Neuronal stem cell (in vitro differentiated cells): Measurements from ENCODE around the gene RNF215.

ENCODE experiments used
- DNase-seq: peaks from one replicate; pipeline ENCODE4 v3.0.0-alpha.2; 2013; ENCODE audit warnings: low spot score
- H2AFZ ChIP-seq: one replicate; pipeline ENCODE4 v1.6.1; 2013; ENCODE audit warnings: mild to moderate bottlenecking, low read length, inconsistent platforms
- H2AK5ac ChIP-seq: 2 replicates; pipeline ENCODE4 v1.6.1; 2013; ENCODE audit warnings: low read depth, mild to moderate bottlenecking, inconsistent platforms, low read length, moderate library complexity, mixed read lengths
- H2BK120ac ChIP-seq: 2 replicates; pipeline ENCODE4 v1.6.1; 2013; ENCODE audit warnings: low read depth, mild to moderate bottlenecking, inconsistent platforms, low read length, moderate library complexity, mixed read lengths
- H2BK12ac ChIP-seq: one replicate; pipeline ENCODE4 v1.6.1; 2013; ENCODE audit warnings: low read length, inconsistent platforms
- H2BK15ac ChIP-seq: 2 replicates; pipeline ENCODE4 v1.6.1; 2013; ENCODE audit warnings: mild to moderate bottlenecking, low read length, inconsistent platforms, mixed read lengths
- H2BK5ac ChIP-seq: one replicate; pipeline ENCODE4 v1.6.1; 2013; ENCODE audit warnings: inconsistent platforms, mild to moderate bottlenecking, low read length, moderate library complexity
- H3K14ac ChIP-seq: one replicate; pipeline ENCODE4 v1.6.1; 2013; ENCODE audit warnings: low read length, inconsistent platforms
- H3K18ac ChIP-seq: 2 replicates; pipeline ENCODE4 v1.6.1; 2013; ENCODE audit warnings: low read length, inconsistent platforms
- H3K23ac ChIP-seq: 2 replicates; pipeline ENCODE4 v1.6.1; 2013; ENCODE audit warnings: low read depth, mild to moderate bottlenecking, mixed read lengths, low read length, inconsistent platforms; ENCODE audit not compliant: poor library complexity
- H3K27ac ChIP-seq: replicated peaks from 3 replicates; pipeline ENCODE4 v1.5.1; 2013; ENCODE audit warnings: low read length, inconsistent platforms
- H3K27me3 ChIP-seq, 3 experiments: 2 replicates each; pipeline ENCODE4 v1.6.1; 2013; ENCODE audit warnings: low read length in 3 of 3, mild to moderate bottlenecking in 2 of 3, inconsistent platforms in 1 of 3, low read depth in 1 of 3, mixed read lengths in 1 of 3, moderate library complexity in 1 of 3; ENCODE audit not compliant: control insufficient read depth in 3 of 3, insufficient read depth in 3 of 3
- H3K36me3 ChIP-seq, 2 donors: replicated peaks in 1 of 2; 2 replicates each; pipeline ENCODE4 v1.6.1; 2013; ENCODE audit warnings: low read length in 2 of 2; ENCODE audit not compliant: control insufficient read depth in 2 of 2, insufficient read depth in 2 of 2
- H3K4ac ChIP-seq: 2 replicates; pipeline ENCODE4 v1.6.1; 2013; ENCODE audit warnings: inconsistent platforms, mild to moderate bottlenecking, low read length, moderate library complexity
- H3K4me1 ChIP-seq, 2 donors: 1 replicate in 1 of 2; 2 replicates in 1 of 2; pipeline ENCODE4 v1.6.1; 2013; ENCODE audit warnings: low read length in 2 of 2, low read depth in 1 of 2; ENCODE audit not compliant: control insufficient read depth in 2 of 2, insufficient read depth in 1 of 2
- H3K4me2 ChIP-seq: one replicate; pipeline ENCODE4 v1.6.1; 2013; ENCODE audit warnings: mild to moderate bottlenecking, low read length, inconsistent platforms; ENCODE audit not compliant: insufficient read depth, poor library complexity, severe bottlenecking
- H3K4me3 ChIP-seq, 2 donors: 2 replicates each; pipeline ENCODE4 v1.5.1; 2013; ENCODE audit warnings: low read length in 2 of 2, mild to moderate bottlenecking in 2 of 2, inconsistent platforms in 1 of 2, moderate library complexity in 1 of 2
- H3K79me1 ChIP-seq: one replicate; pipeline ENCODE4 v1.6.1; 2013; ENCODE audit warnings: low read depth, mild to moderate bottlenecking, inconsistent platforms, low read length, moderate library complexity
- H3K9ac ChIP-seq: one replicate; pipeline ENCODE4 v1.6.1; 2013; ENCODE audit warnings: mild to moderate bottlenecking, low read depth, low read length, inconsistent platforms; ENCODE audit not compliant: poor library complexity
- H3K9me3 ChIP-seq, 2 donors: replicated peaks in 1 of 2; 2 replicates each; pipeline versions ENCODE3 to v1.6.1; 2013; ENCODE audit warnings: low read length in 2 of 2, mild to moderate bottlenecking in 2 of 2, inconsistent platforms in 1 of 2, low read depth in 1 of 2, mixed read lengths in 1 of 2, moderate library complexity in 1 of 2; ENCODE audit not compliant: control insufficient read depth in 2 of 2, insufficient read depth in 1 of 2
- H4K8ac ChIP-seq: one replicate; pipeline ENCODE4 v1.6.1; 2013; ENCODE audit warnings: low read depth, mild to moderate bottlenecking, inconsistent platforms, low read length, moderate library complexity
- H4K91ac ChIP-seq: one replicate; pipeline ENCODE4 v1.6.1; 2013; ENCODE audit warnings: low read length, low read depth, mild to moderate bottlenecking, inconsistent platforms; ENCODE audit not compliant: poor library complexity
- WGBS, 2 donors: extraction: QIAGEN DNeasy Blood & Tissue Kit; methylation state at CpG; one replicate each; pipeline ENCODE4 v1.1.7; 2013; ENCODE audit warnings: missing lambda C conversion rate in 2 of 2, mixed read lengths in 1 of 2; ENCODE audit not compliant: insufficient read length in 2 of 2, insufficient replicate concordance in 1 of 2; ENCODE audit errors: extremely low coverage in 2 of 2; 5-methylcytosine and 5-hydroxymethylcytosine counted together

RNF215 gene

DNA sequence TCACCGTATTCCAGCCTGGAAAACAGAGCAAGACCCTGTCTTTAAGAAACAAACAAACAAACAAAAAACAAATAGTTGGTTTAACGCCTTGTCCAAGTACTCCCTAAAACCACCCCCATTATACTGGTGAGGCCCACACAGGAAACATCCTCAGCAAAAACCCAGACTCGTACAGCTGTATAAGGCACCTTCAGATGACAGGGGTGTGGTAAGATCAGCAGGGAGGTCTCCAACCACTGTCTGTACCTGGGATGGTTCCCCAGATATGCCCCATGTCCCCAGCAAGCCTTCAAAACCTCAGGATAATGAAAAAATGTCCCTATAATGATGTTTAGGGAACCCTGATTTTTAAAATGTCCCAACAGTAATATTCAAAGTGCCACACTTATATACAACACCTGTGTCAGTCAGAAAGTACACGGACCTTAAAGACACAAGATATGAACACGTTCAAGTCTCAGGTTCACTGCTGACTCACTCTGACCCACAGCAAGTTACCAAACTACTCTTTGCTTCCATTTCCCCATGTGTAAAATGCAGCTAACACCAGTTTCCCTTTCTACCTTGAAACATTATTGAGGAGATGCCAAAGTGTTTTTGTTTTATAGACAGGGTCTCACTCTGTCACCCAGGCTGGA, 39.8 kb downstream of the RNF215 start:
- no peak overlapping the region for H2AK5ac ChIP-seq
- H3K4ac ChIP-seq: no peak overlapping the region
- H3K27ac ChIP-seq: no peak overlapping the region
- peaks cover 62 to 99% of the 10 kb centered on the region in 2 donors for H3K36me3 ChIP-seq
- H4K8ac ChIP-seq: no peak overlapping the region
- H4K91ac ChIP-seq: no peak overlapping the region
- no peak overlapping the region for H2BK120ac ChIP-seq
- H2BK12ac ChIP-seq: no peak overlapping the region
- H3K9me3 ChIP-seq: no peaks in the 10 kb centered on the region
- no peaks in the 10 kb centered on the region for H3K4me1 ChIP-seq
- peaks cover 2% of the 10 kb centered on the region for H3K79me1 ChIP-seq
- no peak overlapping the region for H3K14ac ChIP-seq
- no peak overlapping the region for H3K23ac ChIP-seq
- H3K18ac ChIP-seq: no peak overlapping the region
- no peak for DNase-seq
- no peaks in the 10 kb centered on the region for H3K27me3 ChIP-seq
- H3K9ac ChIP-seq: no peak overlapping the region
- WGBS, 2 donors: no CpG with 5 or more reads among the region's 5 CpGs
- H3K4me2 ChIP-seq: no peak overlapping the region
- H3K4me3 ChIP-seq: no peak overlapping the region
- no peak overlapping the region for H2AFZ ChIP-seq
- H2BK15ac ChIP-seq: no peak overlapping the region
- H2BK5ac ChIP-seq: no peak overlapping the region

DNA sequence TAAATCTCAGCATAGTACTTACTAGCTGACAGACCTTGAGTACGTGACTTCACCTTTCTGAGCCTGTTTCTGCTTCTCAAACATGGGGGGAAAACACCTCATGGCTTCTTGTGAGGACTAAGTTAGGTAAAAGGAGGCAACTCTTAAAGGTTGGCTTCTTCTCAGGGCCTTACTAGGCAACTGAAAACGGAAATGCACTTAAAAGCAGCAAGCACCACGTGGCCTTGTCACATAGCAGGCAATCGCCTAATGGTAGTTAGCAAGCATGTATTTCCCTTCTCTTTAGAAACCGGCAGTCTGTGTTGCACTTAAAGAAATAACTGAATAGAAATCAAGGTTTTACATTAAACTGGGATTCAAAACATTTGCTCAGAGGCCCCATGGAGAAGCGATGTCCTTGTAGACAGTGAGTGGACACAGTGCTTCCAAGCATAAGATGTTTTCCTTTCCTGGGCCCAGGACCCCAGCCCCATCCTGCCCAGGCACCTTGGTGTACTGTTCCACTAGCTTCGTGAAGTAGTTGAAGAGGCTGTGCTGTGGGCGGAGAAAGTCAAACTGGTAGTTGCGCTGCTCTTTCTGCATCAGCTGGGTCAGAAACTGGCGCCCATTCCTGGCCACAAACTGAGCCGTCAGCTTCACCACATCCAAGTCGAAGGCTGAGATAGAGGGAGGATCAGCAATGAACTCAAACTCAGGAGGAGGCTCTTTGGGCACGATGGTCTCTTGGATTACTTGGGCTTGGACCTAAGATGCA, 42.6 kb downstream of the RNF215 start:
- no peak overlapping the region for H4K91ac ChIP-seq
- H2BK15ac ChIP-seq: no peak overlapping the region
- no peak overlapping the region for H3K14ac ChIP-seq
- H3K23ac ChIP-seq: no peak overlapping the region
- no peak for DNase-seq
- H3K27ac ChIP-seq: no peak overlapping the region
- H3K4ac ChIP-seq: no peak overlapping the region
- H3K4me1 ChIP-seq: no peaks in the 10 kb centered on the region
- H3K18ac ChIP-seq: no peak overlapping the region
- no peak overlapping the region for H2BK120ac ChIP-seq
- no peak overlapping the region for H2AFZ ChIP-seq
- no peak overlapping the region for H2BK12ac ChIP-seq
- H2AK5ac ChIP-seq: no peak overlapping the region
- WGBS, 2 donors: no CpG with 5 or more reads among the region's 13 CpGs
- peaks cover 75 to 99% of the 10 kb centered on the region in 2 donors for H3K36me3 ChIP-seq
- no peak overlapping the region for H2BK5ac ChIP-seq
- no peak overlapping the region for H4K8ac ChIP-seq
- peaks cover 2% of the 10 kb centered on the region for H3K79me1 ChIP-seq
- H3K9ac ChIP-seq: no peak overlapping the region
- no peak overlapping the region for H3K4me3 ChIP-seq
- no peak overlapping the region for H3K4me2 ChIP-seq
- H3K9me3 ChIP-seq: no peaks in the 10 kb centered on the region
- H3K27me3 ChIP-seq: no peaks in the 10 kb centered on the region

DNA sequence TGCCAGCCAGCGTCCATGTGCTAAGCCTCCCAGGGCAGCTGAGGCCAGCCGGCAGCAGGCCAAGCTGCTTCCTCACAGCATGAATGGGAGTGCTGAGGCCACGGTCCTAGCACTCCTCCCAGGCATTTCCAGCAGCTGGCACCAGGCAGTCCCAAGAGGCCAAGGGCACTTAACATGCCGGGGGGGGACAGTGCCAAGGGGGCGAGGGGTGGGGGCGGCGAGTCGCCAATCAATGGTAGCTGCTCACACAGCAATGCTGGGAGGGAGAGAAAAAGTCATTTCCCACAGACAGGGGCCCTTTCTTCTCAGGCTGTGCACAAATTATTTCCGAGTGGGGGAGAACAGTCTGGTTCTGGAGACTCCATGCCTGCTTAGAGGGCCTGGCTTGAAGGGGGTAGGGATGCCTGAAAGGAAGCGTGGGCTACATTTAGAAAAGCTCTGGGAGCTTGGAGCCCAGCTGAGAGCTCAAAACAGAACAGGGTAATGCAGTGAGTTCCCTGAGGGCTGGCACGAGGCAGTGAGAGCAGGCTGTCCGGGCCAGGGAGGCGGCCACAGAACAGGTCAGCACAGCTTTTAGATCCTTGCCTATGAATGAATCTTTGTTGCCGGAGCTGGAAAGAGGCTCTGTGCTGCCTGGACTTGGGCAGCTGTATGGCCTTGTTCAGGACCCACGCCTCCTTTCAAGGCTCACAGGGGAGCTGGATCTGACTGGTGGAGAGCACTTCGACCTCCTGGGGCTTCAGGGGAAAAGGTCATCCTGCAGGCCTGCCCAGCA, 46.1 kb downstream of the RNF215 start:
- H2AFZ ChIP-seq: no peak overlapping the region
- H3K23ac ChIP-seq: no peak overlapping the region
- no peaks in the 10 kb centered on the region for H3K27me3 ChIP-seq
- no peak overlapping the region for H3K18ac ChIP-seq
- no peak overlapping the region for H2BK120ac ChIP-seq
- H2BK12ac ChIP-seq: no peak overlapping the region
- no peak for DNase-seq
- H3K4me3 ChIP-seq: no peak overlapping the region
- no peak overlapping the region for H4K91ac ChIP-seq
- H3K4me1 ChIP-seq: no peaks in the 10 kb centered on the region
- H3K4me2 ChIP-seq: no peak overlapping the region
- H3K14ac ChIP-seq: no peak overlapping the region
- no peaks in the 10 kb centered on the region for H3K9me3 ChIP-seq
- H2AK5ac ChIP-seq: no peak overlapping the region
- peaks cover 88 to 99% of the 10 kb centered on the region in 2 donors for H3K36me3 ChIP-seq
- H3K4ac ChIP-seq: no peak overlapping the region
- no peaks in the 10 kb centered on the region for H3K79me1 ChIP-seq
- no peak overlapping the region for H3K27ac ChIP-seq
- H4K8ac ChIP-seq: no peak overlapping the region
- no peak overlapping the region for H2BK5ac ChIP-seq
- no peak overlapping the region for H2BK15ac ChIP-seq
- H3K9ac ChIP-seq: no peak overlapping the region
- WGBS, 2 donors: no CpG with 5 or more reads among the region's 16 CpGs

DNA sequence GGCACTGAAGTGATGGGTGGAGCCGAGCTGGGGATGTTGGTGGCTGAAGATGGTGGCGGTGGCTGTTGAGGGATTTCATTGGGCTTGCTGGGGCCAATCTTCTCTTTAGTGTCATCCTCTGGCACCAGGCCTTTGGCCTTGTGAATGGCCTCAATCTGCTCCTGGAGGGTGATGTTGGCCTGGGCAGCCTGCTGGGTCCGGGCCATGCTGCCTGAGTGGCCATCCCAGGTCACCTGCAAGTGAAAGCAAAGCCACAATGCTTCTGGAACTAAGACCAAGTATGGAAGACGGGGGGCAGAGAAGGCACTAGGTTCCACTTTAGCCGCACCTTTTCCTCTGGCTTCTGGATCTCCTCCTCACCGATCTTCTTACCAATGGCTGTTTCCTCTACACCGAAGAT, 48.4 kb downstream of the RNF215 start:
- Histone ChIP-seq H2BK5ac (no peak overlapping the region), H2BK15ac (no peak overlapping the region), H3K4me3 (peak overlapping the region in 1 of 2 donors; percentile 3), H4K8ac (no peak overlapping the region), H3K18ac (no peak overlapping the region), H2BK120ac (no peak overlapping the region), H3K4ac (no peak overlapping the region), H3K27me3 (no peaks in the 10 kb centered on the region), H3K14ac (no peak overlapping the region), H4K91ac (no peak overlapping the region), H3K9me3 (no peaks in the 10 kb centered on the region), H3K4me1 (no peaks in the 10 kb centered on the region), H2AK5ac (no peak overlapping the region), H3K36me3 (peaks cover 85 to 99% of the 10 kb centered on the region in 2 donors), H2AFZ (no peak overlapping the region), H3K27ac (no peak overlapping the region), H3K4me2 (no peak overlapping the region), H3K79me1 (no peaks in the 10 kb centered on the region), H3K9ac (no peak overlapping the region), H3K23ac (no peak overlapping the region), H2BK12ac (no peak overlapping the region)
- no CpG with 5 or more reads among the region's 7 CpGs for WGBS, 2 donors
- DNase-seq: no peak
